HCT116 (cell line): ENCODE measurements around the gene PSORS1C1. TPM values are rescaled to one million over a fixed set of nuclear protein-coding genes. Genes with fewer than 3 reads are reported as not detected.
"Not testable (repeated sequence)": the region's sequence is repeated elsewhere in the genome, so short reads cannot be mapped to it uniquely, and the experiment has no call there.

Experiments
- ATAC-seq: fragments of 200-7000 bp; cut with Tn5 transposase; 2 replicates; pipeline ENCODE4 v1.9.1; 2020; ENCODE audit warnings: mild to moderate bottlenecking, moderate library complexity
- BruUV-seq: library from RNA; stranded (reverse); fragments of 400-500 nt; replicated peaks from 2 replicates; lab custom pipeline; 2021; lab: Mats Ljungman, UMichigan
- CTCF ChIA-PET: fragments of 300-600 bp; sonication (Branson Sonifier 250); formaldehyde crosslinking; loops from one replicate; lab custom pipeline; 2021; ENCODE audit warnings: antibody characterized with exemption; lab: Charles Lee
- POLR2A ChIA-PET: fragments of 300-600, 350-600 bp; sonication (Branson Sonifier 250); formaldehyde crosslinking; loops from one replicate; lab custom pipeline; 2021; ENCODE audit warnings: antibody characterized with exemption; lab: Charles Lee
- RAD21 ChIA-PET, 2 experiments: fragments of 300-600 bp; sonication (Branson Sonifier 250); formaldehyde crosslinking; loops; one replicate each; lab custom pipeline; 2023; ENCODE audit warnings: low total read pairs in 2 of 2; ENCODE audit not compliant: uncharacterized antibody in 2 of 2, unreplicated experiment in 2 of 2, low non-redundant PET in 1 of 2; lab: Charles Lee
- DNase-seq: peaks from one replicate; pipeline ENCODE4 v3.0.0-alpha.2; 2010; ENCODE audit warnings: low read depth, low spot score
- H2AFZ ChIP-seq: fragments of 200-600 bp; shearing (Covaris generic), sonication (generic); 2 replicates; pipeline ENCODE4 v1.6.1; 2017; ENCODE audit warnings: low read depth, mixed run types, mixed read lengths, antibody characterized with exemption, low read length; ENCODE audit not compliant: poor library complexity, severe bottlenecking
- H3K27ac ChIP-seq: 2 replicates; pipeline ENCODE4 v1.5.1; 2012; ENCODE audit warnings: low read depth, low read length
- H3K27me3 ChIP-seq: fragments of 200-600 bp; sonication (generic); 2 replicates; pipeline ENCODE4 v1.6.1; 2016; ENCODE audit warnings: mixed run types, low read length, mixed read lengths; ENCODE audit not compliant: insufficient read depth
- H3K36me3 ChIP-seq, 2 experiments: fragments of 200-500 bp in 1 of 2; fragments of 200-600 bp in 1 of 2; sonication (Bioruptor generic) in 1 of 2; sonication (generic) in 1 of 2; 2 replicates each; pipeline versions ENCODE4 v1.5.1 to v1.6.1; 2014 to 2016; ENCODE audit warnings: low read length in 2 of 2, inconsistent platforms in 1 of 2, mixed read lengths in 1 of 2, mixed run types in 1 of 2; ENCODE audit not compliant: insufficient read depth in 2 of 2, control insufficient read depth in 1 of 2
- H3K4me1 ChIP-seq, 2 experiments: fragments of 200-600 bp in 1 of 2; sonication (generic) in 1 of 2; 2 replicates each; pipeline versions ENCODE4 v1.5.1 to v1.6.1; 2012 to 2017; ENCODE audit warnings: low read length in 2 of 2, inconsistent platforms in 1 of 2, mild to moderate bottlenecking in 1 of 2, mixed read lengths in 1 of 2, mixed run types in 1 of 2, moderate library complexity in 1 of 2; ENCODE audit not compliant: insufficient read depth in 2 of 2, control insufficient read depth in 1 of 2
- H3K4me2 ChIP-seq: fragments of 200-600 bp; sonication (generic); 2 replicates; pipeline ENCODE4 v1.6.1; 2017; ENCODE audit warnings: mixed run types, low read length, mixed read lengths
- H3K4me3 ChIP-seq, 2 experiments: fragments of 200-600 bp in 1 of 2; sonication (generic) in 1 of 2; replicated peaks in 1 of 2; 2 replicates each; pipeline ENCODE4 v1.5.1; 2011 to 2016; ENCODE audit warnings: low read length in 2 of 2, control low read depth in 1 of 2, low read depth in 1 of 2, mild to moderate bottlenecking in 1 of 2, mixed read lengths in 1 of 2, mixed run types in 1 of 2
- H3K79me2 ChIP-seq: fragments of 200-600 bp; sonication (generic); 2 replicates; pipeline ENCODE4 v1.6.1; 2017; ENCODE audit warnings: mild to moderate bottlenecking, mixed run types, low read length, moderate library complexity, mixed read lengths; ENCODE audit not compliant: insufficient read depth
- H3K9ac ChIP-seq: fragments of 200-600 bp; sonication (generic); 2 replicates; pipeline ENCODE4 v1.6.1; 2016; ENCODE audit warnings: low read length, mixed read lengths
- H3K9me2 ChIP-seq: fragments of 200-600 bp; sonication (generic), shearing (Covaris generic); 2 replicates; pipeline ENCODE4 v1.6.1; 2017; ENCODE audit warnings: mixed run types, mild to moderate bottlenecking, moderate library complexity; ENCODE audit not compliant: insufficient read depth
- H3K9me3 ChIP-seq, 2 experiments: fragments of 200-500 bp in 1 of 2; fragments of 200-600 bp in 1 of 2; sonication (Bioruptor generic) in 1 of 2; sonication (generic) in 1 of 2; 2 replicates each; pipeline ENCODE4 v1.6.1; 2014 to 2017; ENCODE audit warnings: low read length in 2 of 2, mixed read lengths in 2 of 2, inconsistent platforms in 1 of 2, low read depth in 1 of 2, mild to moderate bottlenecking in 1 of 2, mixed run types in 1 of 2, moderate library complexity in 1 of 2; ENCODE audit not compliant: control insufficient read depth in 1 of 2, insufficient read depth in 1 of 2
- H4K20me1 ChIP-seq: fragments of 200-600 bp; sonication (generic), shearing (Covaris generic); 2 replicates; pipeline ENCODE4 v1.6.1; 2017; ENCODE audit warnings: mixed run types, mild to moderate bottlenecking, moderate library complexity; ENCODE audit not compliant: insufficient read depth
- CBX3 ChIP-seq: IDR thresholded peaks from 2 replicates; pipeline ENCODE4 v1.6.1; 2012; ENCODE audit warnings: low read depth
- ELF1 ChIP-seq: IDR thresholded peaks from 2 replicates; pipeline ENCODE4 v1.6.1; 2012; ENCODE audit warnings: low read depth, borderline replicate concordance
- FOSL1 ChIP-seq: IDR thresholded peaks from 2 replicates; pipeline ENCODE4 v1.6.1; 2012; ENCODE audit warnings: low read depth
- POLR2A ChIP-seq: IDR thresholded peaks from 2 replicates; pipeline ENCODE4 v1.7.0; 2011; ENCODE audit warnings: borderline replicate concordance; ENCODE audit not compliant: insufficient read depth, insufficient read length; ENCODE audit errors: extremely low read depth
- POLR2AphosphoS5 ChIP-seq: IDR thresholded peaks from 2 replicates; pipeline ENCODE4 v1.6.1; 2011; ENCODE audit warnings: mild to moderate bottlenecking, low read depth, low read length, moderate library complexity
- SIN3A ChIP-seq: IDR thresholded peaks from 2 replicates; pipeline ENCODE4 v1.6.1; 2012; ENCODE audit warnings: low read depth
- SP1 ChIP-seq: IDR thresholded peaks from 2 replicates; pipeline ENCODE4 v1.6.1; 2012; ENCODE audit warnings: low read depth
- TCF7L2 ChIP-seq: IDR thresholded peaks from 2 replicates; pipeline ENCODE4 v1.7.0; 2011; ENCODE audit warnings: borderline replicate concordance, inconsistent platforms; ENCODE audit not compliant: insufficient read depth, insufficient read length; ENCODE audit errors: extremely low read depth
- YY1 ChIP-seq: IDR thresholded peaks from 2 replicates; pipeline ENCODE4 v1.6.1; 2011; ENCODE audit warnings: low read length, low read depth, moderate library complexity, mild to moderate bottlenecking; ENCODE audit not compliant: insufficient replicate concordance; ENCODE audit errors: extremely low read depth
- intact Hi-C: fragments of 100-400 bp; cut with micrococcal nuclease; formaldehyde crosslinking; loops from 2 replicates; pipeline ENCODE4 v1.10.0; 2022
- total RNA-seq: library from RNA; stranded (reverse); gene quantifications from one replicate; pipeline ENCODE4 v1.2.1, GENCODE V29; 2021; ENCODE audit not compliant: unreplicated experiment
- TF ChIP-seq, protein P1 (sequence below): IDR thresholded peaks from 2 replicates; pipeline ENCODE4 v1.6.1; 2012

The PSORS1C1 gene
- total RNA-seq, 1 experiment from 2014 or later = 9.8 TPM

DNA sequence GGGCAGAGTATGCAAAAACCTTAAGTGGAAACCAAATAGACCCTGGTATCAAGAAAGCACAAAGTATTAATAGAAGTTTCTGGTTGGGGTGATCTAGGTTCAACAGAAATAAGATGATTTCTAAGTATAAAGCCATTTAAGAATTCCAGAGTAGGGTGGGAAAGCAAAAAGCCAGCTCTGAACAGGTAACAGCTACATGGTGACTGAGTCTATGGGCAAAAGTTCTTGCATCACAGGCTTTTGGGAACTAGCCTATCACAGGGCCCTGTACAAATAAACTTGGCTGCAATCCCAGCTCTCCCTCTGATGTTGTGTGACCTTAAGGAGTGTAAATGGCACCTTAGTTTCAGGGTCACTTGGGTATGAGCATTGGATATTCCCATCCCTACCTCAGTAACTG is 49.3 kb downstream of the PSORS1C1 start:
- TF ChIP-seq YY1 (no peak), POLR2A (no peak), FOSL1 (no peak), TCF7L2 (no peak), POLR2AphosphoS5 (no peak), SP1 (no peak), SIN3A (no peak), CBX3 (no peak), ELF1 (no peak)
- TF ChIP-seq, protein P1, sequence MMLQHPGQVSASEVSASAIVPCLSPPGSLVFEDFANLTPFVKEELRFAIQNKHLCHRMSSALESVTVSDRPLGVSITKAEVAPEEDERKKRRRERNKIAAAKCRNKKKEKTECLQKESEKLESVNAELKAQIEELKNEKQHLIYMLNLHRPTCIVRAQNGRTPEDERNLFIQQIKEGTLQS = no peak
- POLR2A ChIA-PET = no interaction called here

DNA sequence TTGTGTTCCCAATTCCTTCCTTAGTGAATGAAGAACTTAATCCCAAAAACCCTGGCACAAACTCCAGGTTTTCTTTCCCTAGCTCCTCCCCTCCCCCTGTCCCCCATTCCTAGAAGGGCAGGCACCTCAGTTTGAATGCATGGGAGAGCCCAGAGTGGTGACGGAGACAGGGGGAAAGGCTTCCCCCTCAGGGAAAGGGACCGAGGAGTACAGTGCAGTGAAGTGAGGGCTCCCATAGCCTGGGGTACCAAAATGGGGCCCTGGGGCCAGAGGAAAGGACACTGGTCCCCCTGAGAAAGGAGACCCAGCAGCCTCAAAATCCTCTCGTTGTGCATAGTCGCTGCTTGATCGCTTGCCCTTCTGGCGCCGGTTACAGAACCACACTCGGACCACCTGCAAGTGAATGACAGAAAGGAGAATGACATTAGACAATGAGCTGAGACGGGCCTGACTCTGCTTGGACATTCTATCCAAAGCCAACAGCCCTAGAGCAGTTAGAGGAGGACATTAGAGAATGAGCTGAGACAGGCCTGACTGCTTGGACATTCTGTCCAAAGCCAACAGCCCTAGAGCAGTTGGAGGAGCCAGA is 50.0 kb downstream of the PSORS1C1 start:
- H3K27me3 ChIP-seq, BruUV-seq, H3K9me3 ChIP-seq, intact Hi-C loops, H3K79me2 ChIP-seq, H4K20me1 ChIP-seq, ATAC-seq, H3K4me3 ChIP-seq, DNase-seq, CTCF ChIA-PET, POLR2A ChIA-PET, H2AFZ ChIP-seq, RAD21 ChIA-PET, H3K9me2 ChIP-seq, H3K4me2 ChIP-seq, H3K27ac ChIP-seq, H3K9ac ChIP-seq: not testable (repeated sequence)
- peaks cover 3 to 12% of the 10 kb centered on the region in 2 experiments; a peak in 3 of 4 replicates for H3K36me3 ChIP-seq
- peaks cover 7 to 16% of the 10 kb centered on the region in 2 experiments; a peak in 3 of 4 replicates for H3K4me1 ChIP-seq

More for the DNA sequence above, 49.3 kb downstream of the PSORS1C1 start:
- H3K4me2 ChIP-seq = peak overlapping the region; percentile 25; the same call in 1 of the 2 replicates
- H3K9me2 ChIP-seq = no peaks in the 10 kb centered on the region
- no TSS peak for BruUV-seq
- CTCF ChIA-PET = no interaction called here
- no peak overlapping the region for H3K4me3 ChIP-seq
- RAD21 ChIA-PET = no interaction called here
- no peaks in the 10 kb centered on the region for H3K9me3 ChIP-seq
- intact Hi-C loops = no loop called here
- H3K9ac ChIP-seq = no peak overlapping the region
- H3K79me2 ChIP-seq = peaks cover 2% of the 10 kb centered on the region; the same call in 1 of the 2 replicates
- H3K27me3 ChIP-seq = no peaks in the 10 kb centered on the region
- no peaks in the 10 kb centered on the region for H4K20me1 ChIP-seq
- H3K36me3 ChIP-seq = peaks cover 3 to 12% of the 10 kb centered on the region in 2 experiments; a peak in 3 of 4 replicates
- ATAC-seq = no peak
- DNase-seq = peak; percentile 13
- peaks cover 12 to 17% of the 10 kb centered on the region in 2 experiments for H3K4me1 ChIP-seq
- no peak overlapping the region for H3K27ac ChIP-seq
- no peak overlapping the region for H2AFZ ChIP-seq

DNA sequence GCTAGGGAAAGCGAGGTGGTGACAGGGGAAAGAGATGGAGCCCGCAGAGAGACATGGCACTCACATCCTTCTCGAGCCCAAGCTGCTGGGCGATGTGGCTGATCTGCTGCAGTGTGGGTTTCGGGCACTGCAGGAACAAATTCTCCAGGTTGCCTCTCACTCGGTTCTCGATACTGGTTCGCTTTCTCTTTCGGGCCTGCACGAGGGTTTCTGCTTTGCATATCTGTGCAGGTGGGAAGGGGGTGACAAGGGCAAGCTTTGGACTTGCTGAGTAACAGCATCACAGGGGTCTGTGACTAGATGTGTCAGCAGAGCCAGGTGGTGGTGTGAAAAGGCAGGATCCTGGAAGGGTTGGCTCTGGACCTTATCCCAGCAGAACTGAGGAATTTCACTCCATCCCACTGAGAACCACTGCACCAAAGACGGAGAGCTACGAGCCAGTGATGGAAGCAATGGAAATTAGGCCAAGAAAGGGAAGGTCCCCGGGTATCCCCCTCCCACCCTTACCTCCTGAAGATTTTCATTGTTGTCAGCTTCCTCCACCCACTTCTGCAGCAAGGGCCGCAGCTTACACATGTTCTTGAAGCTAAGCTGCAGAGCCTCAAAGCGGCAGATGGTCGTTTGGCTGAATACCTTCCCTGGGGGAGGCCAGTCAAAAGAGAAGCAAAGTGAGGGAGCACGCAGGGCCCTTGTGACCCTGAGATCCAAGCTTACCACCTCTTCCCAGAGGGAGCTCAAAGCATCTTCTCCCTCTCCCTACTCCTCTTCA is 50.6 kb downstream of the PSORS1C1 start:
- Histone ChIP-seq H3K36me3 (peaks cover 3 to 12% of the 10 kb centered on the region in 2 experiments; a peak in 3 of 4 replicates), H3K4me1 (peaks cover 9 to 19% of the 10 kb centered on the region in 2 experiments; a peak in 3 of 4 replicates)
- ATAC-seq, H4K20me1 ChIP-seq, DNase-seq, H3K4me2 ChIP-seq, H3K27ac ChIP-seq, intact Hi-C loops, H3K79me2 ChIP-seq, H3K27me3 ChIP-seq, BruUV-seq, CTCF ChIA-PET, RAD21 ChIA-PET, H3K4me3 ChIP-seq, POLR2A ChIA-PET, H3K9me2 ChIP-seq, H3K9ac ChIP-seq, H2AFZ ChIP-seq, H3K9me3 ChIP-seq: not testable (repeated sequence)
